K562 (cell line): ENCODE measurements around the gene POLR1C. TPM values are rescaled to one million over a fixed set of nuclear protein-coding genes. Genes with fewer than 3 reads are reported as not detected.

Experiments
- ATAC-seq: fragments of 200-7000 bp; cut with Tn5 transposase; 3 replicates; pipeline ENCODE4 v1.9.1; 2020; ENCODE audit warnings: moderate library complexity
- BruUV-seq: library from RNA; stranded (reverse); fragments of 400-500 nt; replicated peaks from 2 replicates; lab custom pipeline; 2021; lab: Mats Ljungman, UMichigan
- CTCF ChIA-PET: fragments of 300-600 bp; formaldehyde crosslinking; extraction: SDS; loops from one replicate; lab custom pipeline; 2021; ENCODE audit warnings: low intra/inter-chr PET ratio; lab: Yijun Ruan, JAX
- POLR2A ChIA-PET: fragments of 300-600, 350-650 bp; sonication (Branson Sonifier 250); formaldehyde crosslinking; extraction: SDS; loops from one replicate; lab custom pipeline; 2021; ENCODE audit warnings: antibody characterized with exemption, inconsistent platforms; lab: Yijun Ruan, JAX
- DNase-seq, 4 experiments: peaks; one replicate each; pipeline versions ENCODE4 v3.0.0 to v3.0.0-alpha.2; 2011 to 2018; ENCODE audit warnings: low spot score in 3 of 4, mixed read lengths in 3 of 4; ENCODE audit errors: extremely low read depth in 1 of 4
- FAIRE-seq: peaks from 2 replicates; lab custom pipeline; 2011; peaks lifted over from hg19 to GRCh38; lab: Jason Lieb, UNC
- H2AFZ ChIP-seq: 2 replicates; pipeline ENCODE4 v1.6.0; 2011; ENCODE audit warnings: low read depth, low read length, control low read depth, inconsistent platforms
- H3K27ac ChIP-seq: fragments of 200-600 bp; 3 replicates; pipeline ENCODE4 v1.8.0; 2011; ENCODE audit warnings: low read depth, mild to moderate bottlenecking, control low read depth, inconsistent platforms, low read length, moderate library complexity, mixed read lengths; ENCODE audit errors: extremely low read depth
- H3K27me3 ChIP-seq, 2 experiments: fragments of 300-600 bp in 1 of 2; 2 replicates in 1 of 2; 3 replicates in 1 of 2; pipeline versions ENCODE4 v1.6.0 to v1.8.0; 2011; ENCODE audit warnings: inconsistent platforms in 2 of 2, low read length in 2 of 2, mild to moderate bottlenecking in 1 of 2, mixed read lengths in 1 of 2, moderate library complexity in 1 of 2; ENCODE audit not compliant: control insufficient read depth in 2 of 2, insufficient read depth in 2 of 2
- H3K36me3 ChIP-seq: fragments of 300-600 bp; 3 replicates; pipeline ENCODE4 v1.8.0; 2011; ENCODE audit warnings: mild to moderate bottlenecking, low read length, inconsistent platforms; ENCODE audit not compliant: control insufficient read depth, insufficient read depth
- H3K4me1 ChIP-seq, 2 experiments: fragments of 200-600 bp in 1 of 2; replicated peaks in 1 of 2; 2 replicates in 1 of 2; 3 replicates in 1 of 2; pipeline versions ENCODE4 v1.5.1 to v1.8.0; 2011; ENCODE audit warnings: inconsistent platforms in 2 of 2, low read length in 2 of 2, mild to moderate bottlenecking in 1 of 2, mixed read lengths in 1 of 2, moderate library complexity in 1 of 2; ENCODE audit not compliant: control insufficient read depth in 2 of 2, insufficient read depth in 2 of 2
- H3K4me2 ChIP-seq: 2 replicates; pipeline ENCODE4 v1.6.1; 2011; ENCODE audit warnings: low read length, control low read depth, inconsistent platforms, mixed read lengths; ENCODE audit not compliant: insufficient read depth
- H3K4me3 ChIP-seq: fragments of 200-600 bp; sonication (generic), shearing (Covaris generic); 2 replicates; pipeline ENCODE4 v1.5.1; 2016; ENCODE audit warnings: control low read depth, inconsistent platforms
- H3K79me2 ChIP-seq: fragments of 200-600 bp; 3 replicates; pipeline ENCODE4 v1.8.0; 2011; ENCODE audit warnings: low read length, inconsistent platforms; ENCODE audit not compliant: control insufficient read depth, insufficient read depth
- H3K9ac ChIP-seq, 2 experiments: 2 replicates each; pipeline versions ENCODE4 v1.6.0 to v1.6.1; 2011; ENCODE audit warnings: low read depth in 2 of 2, low read length in 2 of 2, control low read depth in 1 of 2, inconsistent platforms in 1 of 2, mild to moderate bottlenecking in 1 of 2, mixed read lengths in 1 of 2; ENCODE audit not compliant: insufficient read depth in 1 of 2
- H3K9me1 ChIP-seq: one replicate; pipeline ENCODE4 v1.6.0; 2011; ENCODE audit warnings: inconsistent platforms, mild to moderate bottlenecking, low read length, moderate library complexity; ENCODE audit not compliant: control insufficient read depth, insufficient read depth
- H3K9me3 ChIP-seq: replicated peaks from 2 replicates; pipeline ENCODE4 v1.5.1; 2011; ENCODE audit warnings: low read depth, low read length, inconsistent platforms; ENCODE audit not compliant: control insufficient read depth, insufficient read depth
- H4K20me1 ChIP-seq: replicated peaks from 2 replicates; pipeline ENCODE4 v1.6.1; 2011; ENCODE audit warnings: low read length, inconsistent platforms, mixed read lengths; ENCODE audit not compliant: control insufficient read depth, insufficient read depth
- CAMTA2 ChIP-seq: fragments of 250-450 bp; sonication (Bioruptor Pico); conservative IDR thresholded peaks from 2 replicates; pipeline ENCODE4 v1.5.1; 2022
- HNRNPK ChIP-seq: fragments of 200-400 bp; formaldehyde crosslinking; IDR thresholded peaks from one replicate; pipeline ENCODE4 v1.6.1; 2018; ENCODE audit warnings: mild to moderate bottlenecking, low read depth, low read length; ENCODE audit not compliant: poor library complexity, severe bottlenecking
- NFIC ChIP-seq: fragments of 450-650 bp; IDR thresholded peaks from 2 replicates; pipeline ENCODE4 v1.6.1; 2017; ENCODE audit warnings: mild to moderate bottlenecking, inconsistent platforms
- YY1 ChIP-seq, 3 experiments: IDR thresholded peaks; 2 replicates each; pipeline ENCODE4 v1.6.1; 2011; ENCODE audit warnings: low read length in 2 of 3, mild to moderate bottlenecking in 2 of 3, moderate library complexity in 2 of 3, borderline replicate concordance in 1 of 3, control low read depth in 1 of 3, low read depth in 1 of 3; ENCODE audit not compliant: insufficient read depth in 3 of 3, insufficient replicate concordance in 2 of 3, control insufficient read depth in 1 of 3, insufficient read length in 1 of 3; ENCODE audit errors: extremely low read depth in 1 of 3
- WGBS: fragments of 100-300 bp; shearing (Covaris generic); methylation state at CpG from one replicate; pipeline ENCODE4 v1.1.6; 2016; ENCODE audit warnings: low coverage, mixed read lengths; ENCODE audit not compliant: insufficient coverage; ENCODE audit errors: missing lambda C conversion rate; 5-methylcytosine and 5-hydroxymethylcytosine counted together
- in situ Hi-C: fragments of 300-500 bp; cut with MboI; formaldehyde crosslinking; loops from 4 replicates; pipeline ENCODE4 v1.15.0; 2018; ENCODE audit warnings: inconsistent platforms, mixed read lengths
- intact Hi-C: fragments of 100-400 bp; cut with micrococcal nuclease; formaldehyde crosslinking; loops from 2 replicates; pipeline ENCODE4 v1.14.2; 2022
- polyA plus RNA-seq, 8 experiments: library from polyadenylated mRNA; depleted of rRNA in 4 of 8; stranded (reverse) in 5 of 8; unstranded in 3 of 8; fragments of >200 nt; fragmentation: Nextera tagmentation in 2 of 8; fragmentation: Illumina TruSeq in 1 of 8; extraction: Ambion mirVana in 2 of 8; extraction: Trizol in 1 of 8; gene quantifications; 2 replicates each; pipeline versions ENCODE4 v1.2.1 to v1.2.3, GENCODE V29; 2011 to 2014; ENCODE audit warnings: inconsistent platforms in 1 of 8, missing spikeins in 1 of 8
- total RNA-seq, 7 experiments: library from RNA; depleted of rRNA in 6 of 7; stranded (reverse); fragments of >200 nt in 6 of 7; fragmentation: Illumina TruSeq in 2 of 7; extraction: Trizol in 2 of 7; gene quantifications; 2 replicates each; pipeline versions ENCODE4 v1.2.1 to v1.2.3, GENCODE V29; 2011 to 2021; ENCODE audit warnings: low replicate concordance in 1 of 7

POLR1C gene
- total and polyA plus RNA-seq, 9 of the 15 experiments (the other 6 are each of a cell fraction or from before 2014, with no cell fraction given): 83.5 to 429 (median 120) TPM

DNA sequence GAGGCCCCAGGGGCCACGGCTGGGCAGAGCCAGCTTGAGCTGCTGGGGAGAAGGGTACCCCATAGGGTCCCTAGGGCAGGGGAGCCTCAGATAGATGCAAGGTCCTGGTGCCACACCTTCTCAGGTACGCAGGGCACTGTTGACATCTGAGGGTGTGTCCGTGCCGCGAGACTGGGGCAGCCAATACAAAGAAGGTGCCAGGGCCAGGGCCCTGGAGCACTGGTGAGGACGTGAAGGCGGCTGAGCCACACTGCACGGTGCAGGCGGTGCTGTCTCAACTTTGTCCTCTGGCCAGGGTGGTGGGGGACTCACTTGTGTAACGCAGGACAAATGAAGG is 6.1 kb upstream of the POLR1C start:
- ChIA-PET CTCF (no interaction called here), POLR2A (interaction anchor here (1.1 to 1.9 kb wide), 4 partner anchors 20 to 33 kb away, joined by 3 to 7 read pairs (median 4); partner anchors contain the start of gene TJAP1)
- peaks cover 9% of the 10 kb centered on the region; the same call in 1 of the 2 replicates for H4K20me1 ChIP-seq
- FAIRE-seq: no peak
- no peak overlapping the region for H3K4me2 ChIP-seq
- peak overlapping the region; percentile 58 for H3K4me3 ChIP-seq
- no TSS peak for BruUV-seq
- WGBS: 90% methylated on average over 9 of the region's 10 CpGs
- no peak overlapping the region for H2AFZ ChIP-seq
- H3K4me1 ChIP-seq: peaks cover 20 to 39% of the 10 kb centered on the region in 2 experiments; a peak in 4 of 5 replicates
- peaks cover 4% of the 10 kb centered on the region for H3K9me1 ChIP-seq
- no peak overlapping the region for H3K27ac ChIP-seq
- peaks cover 0 to 6% of the 10 kb centered on the region in 2 experiments; a peak in 2 of 5 replicates for H3K27me3 ChIP-seq
- peaks cover 55% of the 10 kb centered on the region for H3K36me3 ChIP-seq
- intact Hi-C loops: no loop called here
- TF ChIP-seq CAMTA2: 0 out of 2 replicates have a peak, but pooled peaks have one; percentile 12
- TF ChIP-seq YY1 (IDR thresholded peaks at IDR 0.05; ENCODE audit: borderline replicate concordance in 1 of 3, control insufficient read depth in 1 of 3, extremely low read depth in 1 of 3, insufficient read depth in 3 of 3, insufficient read length in 1 of 3, insufficient replicate concordance in 2 of 3, low read depth in 1 of 3, low read length in 2 of 3): peak in 1 of 3 experiments; percentile 15
- TF ChIP-seq HNRNPK: no peak
- 0 out of 2 replicates have a peak, but pooled peaks have one; percentile 3 for TF ChIP-seq NFIC
- in situ Hi-C loops: loop anchor here (5.0 kb wide), 1 partner anchor 603 kb away; no protein-coding TSS in a partner anchor
- no peaks in the 10 kb centered on the region for H3K9me3 ChIP-seq
- DNase-seq: no peak
- peak overlapping the region in 1 of 2 experiments; percentile 90; a peak in 2 of 4 replicates for H3K9ac ChIP-seq
- H3K79me2 ChIP-seq: peaks cover 14% of the 10 kb centered on the region
- ATAC-seq: no peak
